ENCODE measurements around the gene NPIPB9. TPM values are rescaled to one million over a fixed set of nuclear protein-coding genes. Genes with fewer than 3 reads are reported as not detected.
"Not testable (repeated sequence)": the region's sequence is repeated elsewhere in the genome, so short reads cannot be mapped to it uniquely, and the experiment has no call there.

NPIPB9 gene
- 1 to 10 TPM; 2.0 to 2.6 TPM for total RNA-seq

- ATAC-seq; H3K4me1 Mint-ChIP-seq; H3K27me3 Mint-ChIP-seq; CTCF ChIA-PET; H3K27ac Mint-ChIP-seq; H3K4me3 Mint-ChIP-seq; DNase-seq; H3K36me3 Mint-ChIP-seq; H3K9me3 Mint-ChIP-seq (ENCODE audit: low read depth): not testable (repeated sequence)
Measured at GRCh38 chr16:28751487-28751886, at the start of gene NPIPB9. Gene NPIPB9, plus strand, starts transcription at chr16:28751787.

GRCh38 chr16:28704246-28704645 lies 47.3 kb upstream of the NPIPB9 start:
- H3K4me3 Mint-ChIP-seq; CTCF ChIA-PET; DNase-seq; ATAC-seq; H3K36me3 Mint-ChIP-seq; H3K4me1 Mint-ChIP-seq; H3K27ac Mint-ChIP-seq; H3K9me3 Mint-ChIP-seq (ENCODE audit: low read depth); H3K27me3 Mint-ChIP-seq: not testable (repeated sequence)

GRCh38 chr16:28711220-28712083 lies 40.1 kb upstream of the NPIPB9 start, which contains the start of gene EIF3C:
Gene EIF3C, plus strand, starts transcription at chr16:28711464. Its CDS starts 223 bp downstream, at chr16:28711687.
- H3K36me3 Mint-ChIP-seq; DNase-seq; H3K9me3 Mint-ChIP-seq (ENCODE audit: low read depth); H3K27me3 Mint-ChIP-seq; H3K4me1 Mint-ChIP-seq; CTCF ChIA-PET: not testable (repeated sequence)
- H3K4me3 Mint-ChIP-seq, result peak within 1 kb of the TSS; percentile 77
- peak; percentile 100 for ATAC-seq
- H3K27ac Mint-ChIP-seq, result peak within 1 kb of the TSS; percentile 70

GRCh38 chr16:28722852-28723650 lies 28.5 kb upstream of the NPIPB9 start:
- H3K4me1 Mint-ChIP-seq; CTCF ChIA-PET; H3K27me3 Mint-ChIP-seq; H3K36me3 Mint-ChIP-seq; H3K27ac Mint-ChIP-seq; ATAC-seq; H3K9me3 Mint-ChIP-seq (ENCODE audit: low read depth); H3K4me3 Mint-ChIP-seq; DNase-seq: not testable (repeated sequence)

- ATAC-seq; H3K27ac Mint-ChIP-seq; DNase-seq; H3K36me3 Mint-ChIP-seq; H3K27me3 Mint-ChIP-seq; H3K4me3 Mint-ChIP-seq; CTCF ChIA-PET; H3K9me3 Mint-ChIP-seq (ENCODE audit: low read depth); H3K4me1 Mint-ChIP-seq: not testable (repeated sequence)
Measured at GRCh38 chr16:28731253-28731652, 20.3 kb upstream of the NPIPB9 start.

GRCh38 chr16:28732455-28733124 lies 19.0 kb upstream of the NPIPB9 start:
- not testable (repeated sequence) for H3K4me3 Mint-ChIP-seq

GRCh38 chr16:28739787-28740186 lies 11.8 kb upstream of the NPIPB9 start:
- H3K36me3 Mint-ChIP-seq; DNase-seq; H3K4me3 Mint-ChIP-seq; CTCF ChIA-PET; H3K27me3 Mint-ChIP-seq; H3K9me3 Mint-ChIP-seq (ENCODE audit: low read depth); H3K4me1 Mint-ChIP-seq; ATAC-seq; H3K27ac Mint-ChIP-seq: not testable (repeated sequence)

More at GRCh38 chr16:28732455-28733124, 19.0 kb upstream of the NPIPB9 start:
- H3K9me3 Mint-ChIP-seq (ENCODE audit: low read depth); H3K27ac Mint-ChIP-seq; H3K4me1 Mint-ChIP-seq; ATAC-seq; H3K27me3 Mint-ChIP-seq; DNase-seq; CTCF ChIA-PET; H3K36me3 Mint-ChIP-seq: not testable (repeated sequence)

GRCh38 chr16:28740631-28741030 lies 11.0 kb upstream of the NPIPB9 start:
- H3K4me3 Mint-ChIP-seq; H3K4me1 Mint-ChIP-seq; ATAC-seq; H3K9me3 Mint-ChIP-seq (ENCODE audit: low read depth); DNase-seq; H3K27me3 Mint-ChIP-seq; CTCF ChIA-PET; H3K36me3 Mint-ChIP-seq; H3K27ac Mint-ChIP-seq: not testable (repeated sequence)

- DNase-seq; H3K36me3 Mint-ChIP-seq; CTCF ChIA-PET; H3K9me3 Mint-ChIP-seq (ENCODE audit: low read depth); H3K27me3 Mint-ChIP-seq; H3K4me3 Mint-ChIP-seq; H3K4me1 Mint-ChIP-seq; ATAC-seq; H3K27ac Mint-ChIP-seq: not testable (repeated sequence)
Measured at GRCh38 chr16:28741295-28741694, 10.3 kb upstream of the NPIPB9 start.

GRCh38 chr16:28746618-28747350 lies 4.8 kb upstream of the NPIPB9 start:
- H3K36me3 Mint-ChIP-seq; H3K4me1 Mint-ChIP-seq; H3K9me3 Mint-ChIP-seq (ENCODE audit: low read depth); CTCF ChIA-PET; DNase-seq; H3K4me3 Mint-ChIP-seq; H3K27me3 Mint-ChIP-seq; H3K27ac Mint-ChIP-seq; ATAC-seq: not testable (repeated sequence)

GRCh38 chr16:28749997-28750465 lies 1.6 kb upstream of the NPIPB9 start:
- H3K27me3 Mint-ChIP-seq; H3K9me3 Mint-ChIP-seq (ENCODE audit: low read depth); H3K36me3 Mint-ChIP-seq; CTCF ChIA-PET; H3K4me1 Mint-ChIP-seq: not testable (repeated sequence)
- Mint-ChIP-seq H3K27ac (peak overlapping the region; percentile 54), H3K4me3 (peak overlapping the region; percentile 20)
- ATAC-seq (peak; percentile 98), DNase-seq (peak; percentile 58)

GRCh38 chr16:28750469-28751067 lies 1.0 kb upstream of the NPIPB9 start:
- H3K36me3 Mint-ChIP-seq; H3K27ac Mint-ChIP-seq; H3K4me1 Mint-ChIP-seq; H3K9me3 Mint-ChIP-seq (ENCODE audit: low read depth); CTCF ChIA-PET; DNase-seq; H3K27me3 Mint-ChIP-seq; H3K4me3 Mint-ChIP-seq: not testable (repeated sequence)
- peak; percentile 59 for ATAC-seq

- CTCF ChIA-PET; H3K27me3 Mint-ChIP-seq; DNase-seq; H3K9me3 Mint-ChIP-seq (ENCODE audit: low read depth); H3K4me3 Mint-ChIP-seq; ATAC-seq; H3K36me3 Mint-ChIP-seq; H3K27ac Mint-ChIP-seq; H3K4me1 Mint-ChIP-seq: not testable (repeated sequence)
Measured at GRCh38 chr16:28781697-28782096, 30.1 kb downstream of the NPIPB9 start.
